ENCODE measurements around the gene PSMG1.
"Not testable (repeated sequence)": the region's sequence is repeated elsewhere in the genome, so short reads cannot be mapped to it uniquely, and the experiment has no call there.

Gene PSMG1

DNA sequence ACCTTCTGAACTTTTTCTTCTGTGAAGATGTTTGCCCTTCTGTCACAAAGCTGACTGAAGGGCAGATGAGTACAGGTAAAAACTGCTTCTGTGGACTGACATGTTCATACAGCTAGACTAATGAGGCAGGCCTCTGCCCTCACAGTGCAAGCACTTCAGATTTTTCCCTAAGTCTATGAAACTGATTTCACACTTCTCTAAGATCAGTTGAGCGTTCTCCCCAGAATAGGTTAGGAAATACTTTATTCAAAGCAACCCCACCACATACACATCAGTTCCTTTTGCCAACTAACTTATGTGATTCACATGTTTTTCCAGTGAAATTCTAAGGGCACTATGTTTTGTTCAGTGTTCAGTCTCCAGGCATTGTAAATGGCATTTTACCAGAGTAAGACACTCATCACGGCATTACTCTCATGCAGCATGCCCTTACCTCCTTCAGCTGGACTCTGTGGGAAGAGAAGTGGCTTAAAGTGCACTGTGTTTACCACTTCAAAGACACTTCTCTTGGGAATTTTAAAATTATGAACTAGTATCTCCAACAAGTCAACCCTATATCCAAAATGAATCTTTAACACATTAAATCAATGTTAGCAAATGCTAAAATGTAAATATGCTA lies 5.4 kb upstream of the PSMG1 start:
- DNase-seq (ENCODE audit: low read depth in 2 of 2) = no peak

DNA sequence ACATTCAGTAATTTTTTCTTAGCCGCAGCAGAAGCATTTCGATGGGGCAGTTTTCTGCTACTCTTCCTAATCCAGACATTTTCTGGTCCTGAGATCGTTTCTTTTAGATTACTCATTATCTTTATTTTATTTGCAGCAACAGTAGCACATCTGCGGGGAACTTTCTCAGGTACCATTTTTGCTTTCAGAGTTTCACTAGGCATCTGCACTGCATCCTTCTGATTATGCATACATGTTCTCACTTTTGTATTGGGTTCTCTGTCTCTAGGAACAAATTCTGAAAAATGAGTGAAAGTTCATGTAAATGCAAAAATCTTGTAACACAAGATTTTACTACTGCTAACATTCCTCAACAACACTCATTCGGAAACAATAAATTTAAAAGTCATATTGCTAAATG lies 3.9 kb upstream of the PSMG1 start:
- DNase-seq (ENCODE audit: low read depth in 2 of 2) = no peak

DNA sequence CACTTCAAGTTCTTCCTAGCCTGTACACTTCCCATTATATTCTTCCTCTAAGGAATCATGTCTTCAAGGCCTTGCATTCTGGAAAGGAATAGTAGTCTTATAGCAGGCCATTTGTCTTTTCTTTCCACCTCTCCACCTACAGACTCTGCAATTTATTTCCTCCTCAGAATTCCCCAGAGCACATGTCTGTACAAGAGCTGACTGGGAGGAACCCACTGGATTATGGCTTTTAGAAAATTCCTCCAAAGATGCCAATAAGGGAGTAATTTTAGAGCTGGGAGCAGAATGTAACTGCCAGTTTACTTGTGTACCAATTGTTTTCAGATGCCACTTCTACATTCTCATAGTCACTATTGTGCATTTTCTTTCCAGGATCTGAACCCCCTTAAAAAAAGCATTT lies 3.4 kb upstream of the PSMG1 start:
- DNase-seq (ENCODE audit: low read depth in 2 of 2) = no peak

DNA sequence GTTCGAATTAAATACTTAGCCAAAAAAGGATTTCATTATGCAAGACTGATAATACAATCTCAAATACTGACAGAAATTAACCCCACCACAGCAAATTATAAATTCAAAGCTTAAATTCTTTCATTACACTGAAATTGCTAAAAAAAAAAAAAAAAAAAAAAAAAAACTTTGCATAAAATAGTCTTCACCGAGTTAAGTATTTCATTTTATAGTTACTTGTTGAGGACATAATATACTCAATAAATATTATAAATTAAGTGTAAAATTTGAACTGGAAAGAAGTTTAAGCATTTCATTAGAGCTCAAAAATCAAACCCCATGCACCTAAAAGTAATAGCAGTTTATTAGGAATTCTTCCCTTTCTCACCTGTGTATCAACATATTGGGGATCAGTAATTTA lies 1.9 kb upstream of the PSMG1 start:
- no peak for DNase-seq (ENCODE audit: low read depth in 2 of 2)

DNA sequence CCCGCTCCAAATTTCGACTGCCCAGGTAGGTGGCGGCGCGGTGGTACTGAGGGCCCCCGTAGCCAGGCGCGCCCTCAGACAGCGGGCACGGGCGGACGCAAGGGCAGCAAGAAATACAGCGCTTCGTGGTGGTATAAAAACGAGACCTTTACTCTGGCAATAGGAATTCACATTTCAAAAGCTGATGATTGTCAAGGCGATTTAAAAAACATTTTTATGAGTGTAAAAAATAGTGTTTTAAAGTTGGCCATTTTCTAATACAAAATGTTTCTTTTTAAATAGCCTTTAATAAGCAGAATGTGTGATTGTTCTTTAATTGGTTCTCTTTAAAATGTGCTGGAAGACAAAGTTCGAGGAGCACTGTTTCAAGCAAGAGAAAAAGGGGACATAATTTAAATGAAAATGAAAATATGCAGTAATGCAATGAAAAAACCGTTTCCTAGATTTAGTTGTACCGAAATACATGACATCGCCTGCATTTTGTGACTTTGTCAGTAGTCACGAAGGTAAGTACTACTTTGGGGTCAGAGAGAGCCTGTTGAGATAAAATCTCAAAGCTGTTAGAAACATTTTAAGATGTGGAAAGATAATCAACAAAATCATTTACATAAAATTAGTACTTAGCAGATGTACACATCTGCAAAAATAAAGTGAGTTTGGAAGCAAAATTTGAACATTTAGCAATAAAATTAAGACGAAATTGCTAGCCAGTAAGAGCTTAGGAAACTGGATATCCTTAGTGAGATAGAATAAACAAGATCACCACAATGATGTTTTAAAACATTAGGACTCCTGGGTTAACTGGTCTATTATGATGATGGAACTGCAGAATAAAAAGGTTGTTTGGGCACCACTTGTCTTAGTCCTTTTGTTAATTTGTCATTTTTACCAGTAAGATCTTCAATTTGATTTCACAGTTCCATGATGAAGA lies 1.1 kb upstream of the PSMG1 start:
- no peak for DNase-seq (ENCODE audit: low read depth in 2 of 2)

DNA sequence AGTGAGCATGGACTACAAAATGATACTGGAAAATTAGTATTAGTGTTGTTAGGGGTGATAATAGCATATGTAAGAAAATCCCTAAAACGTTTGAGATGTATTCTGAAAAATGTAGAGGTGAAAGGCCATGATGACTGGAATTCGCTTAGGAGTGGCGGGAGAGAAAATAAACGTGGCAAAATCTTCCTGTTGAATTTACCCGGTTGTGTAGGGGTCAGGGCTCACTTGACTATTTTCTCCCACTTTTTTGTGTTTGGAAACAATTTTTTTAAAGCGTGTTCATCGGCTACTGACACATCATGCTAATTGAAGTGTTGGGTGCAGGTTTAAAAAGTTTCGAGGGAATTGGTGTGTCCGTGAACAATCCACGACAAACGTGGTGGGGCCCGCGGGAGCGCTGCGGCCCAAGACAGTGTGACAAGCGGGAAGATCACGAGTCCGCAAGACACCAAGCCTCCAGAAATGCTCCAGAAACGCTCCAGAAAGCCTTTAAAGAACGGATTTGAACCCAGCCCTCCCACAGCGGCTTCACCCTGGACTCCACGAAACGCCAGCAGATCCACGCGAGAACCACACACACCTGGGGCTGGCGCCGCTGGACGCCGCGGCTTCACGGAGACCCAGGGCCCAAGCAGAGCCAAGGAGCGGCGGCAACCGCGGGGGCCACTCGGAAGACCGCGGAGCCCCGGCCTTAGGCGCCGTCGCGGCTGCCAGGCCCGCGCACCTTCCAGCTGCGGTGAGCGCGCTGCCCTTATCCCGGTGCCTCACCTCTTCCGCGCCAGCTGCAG lies 573 bp downstream of the PSMG1 start:
- DNase-seq (ENCODE audit: low read depth in 2 of 2) = no peak

DNA sequence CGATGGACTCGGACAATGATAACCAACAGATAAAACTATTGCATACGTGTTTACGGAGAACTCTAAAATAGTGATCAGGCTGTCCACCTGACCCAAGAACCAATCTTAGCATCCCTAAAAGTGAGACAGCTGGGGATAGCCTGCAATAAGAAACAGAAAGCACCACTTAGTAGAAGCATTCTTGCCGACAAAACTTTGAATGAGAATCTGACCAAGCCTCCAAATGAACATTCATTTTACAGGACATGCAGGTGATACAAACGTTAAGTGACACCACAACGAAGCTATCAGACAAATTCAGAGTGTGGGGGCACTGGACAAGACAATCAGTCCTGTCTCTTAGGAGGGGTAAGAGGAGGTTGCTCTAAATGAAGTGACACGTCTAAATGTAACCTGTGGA lies 1.2 kb downstream of the PSMG1 start:
- no peak for DNase-seq (ENCODE audit: low read depth in 2 of 2)

DNA sequence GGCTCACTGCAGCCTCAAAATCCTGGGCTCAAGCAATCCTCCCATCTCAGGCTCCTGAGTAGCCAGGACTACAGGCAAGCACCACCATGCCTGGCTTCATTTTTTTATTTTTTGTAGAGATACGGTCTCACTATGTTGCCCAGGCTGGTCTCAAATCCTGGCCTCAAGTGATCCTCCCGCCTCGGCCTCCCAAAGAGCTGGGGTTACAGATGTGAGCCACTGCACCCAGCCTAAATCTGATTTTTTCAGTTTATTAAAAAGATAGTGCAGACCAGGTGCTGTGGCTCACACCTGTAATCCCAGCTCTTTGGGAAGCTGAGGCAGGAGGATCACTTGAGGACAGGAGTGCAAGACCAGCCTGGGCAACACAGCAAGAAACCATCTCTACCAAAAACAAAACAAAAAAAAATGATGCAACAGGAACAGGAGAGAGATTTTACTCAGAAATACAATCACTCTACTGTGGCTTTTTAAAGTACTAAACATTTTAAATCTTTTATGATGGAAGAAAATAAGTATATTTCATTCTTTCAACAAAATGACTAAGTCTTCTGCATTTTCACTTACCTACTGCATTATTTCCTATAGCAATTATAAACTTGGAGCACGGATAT lies 1.9 kb downstream of the PSMG1 start:
- DNase-seq (ENCODE audit: low read depth in 2 of 2) = no peak

DNA sequence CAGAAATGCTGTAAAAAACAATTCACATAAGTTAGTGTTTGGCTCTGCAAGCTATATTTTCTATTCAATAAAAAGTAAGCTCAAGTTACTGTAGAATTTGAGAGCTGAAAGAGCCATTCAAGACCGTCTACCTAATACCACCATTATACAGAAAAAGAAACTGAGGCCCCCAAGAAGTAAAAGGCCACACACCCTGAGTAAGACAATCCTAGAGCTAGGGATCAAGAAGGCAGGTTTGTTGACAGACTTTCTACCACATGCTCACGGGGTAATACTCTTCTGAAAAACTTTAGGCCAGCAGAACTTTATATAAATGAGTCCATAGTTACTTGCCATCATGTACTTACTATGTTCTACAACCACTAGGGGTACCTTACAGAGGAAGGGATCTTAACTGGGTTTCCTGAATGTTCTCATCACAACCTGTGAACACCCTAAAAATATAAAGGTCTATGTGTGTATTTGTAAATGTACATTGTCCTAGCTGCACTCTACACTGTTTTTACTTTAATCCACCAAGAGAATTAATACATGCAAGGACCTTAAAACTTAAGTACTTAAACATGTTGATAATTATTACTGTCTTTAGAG lies 2.7 kb downstream of the PSMG1 start:
- no peak for DNase-seq (ENCODE audit: low read depth in 2 of 2)

DNA sequence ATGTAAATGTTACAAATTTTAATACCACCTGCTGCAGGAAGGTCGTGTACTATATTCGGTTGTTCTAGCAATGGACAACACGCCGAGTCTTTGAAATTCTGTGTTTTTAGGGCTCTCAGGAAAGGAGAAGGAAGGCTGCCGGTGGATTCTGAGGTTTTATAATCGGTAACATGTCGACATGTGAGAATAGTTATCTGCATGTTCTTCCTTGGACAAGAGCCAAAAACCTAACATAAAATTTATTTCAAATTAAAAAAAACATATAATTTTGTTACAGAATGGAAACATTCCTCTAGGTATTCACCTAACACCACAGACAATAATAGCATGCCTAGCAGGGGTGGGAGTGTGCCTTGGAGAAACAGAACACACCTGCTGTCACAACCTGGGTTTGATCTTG lies 4.8 kb downstream of the PSMG1 start:
- DNase-seq (ENCODE audit: low read depth in 2 of 2) = no peak

DNA sequence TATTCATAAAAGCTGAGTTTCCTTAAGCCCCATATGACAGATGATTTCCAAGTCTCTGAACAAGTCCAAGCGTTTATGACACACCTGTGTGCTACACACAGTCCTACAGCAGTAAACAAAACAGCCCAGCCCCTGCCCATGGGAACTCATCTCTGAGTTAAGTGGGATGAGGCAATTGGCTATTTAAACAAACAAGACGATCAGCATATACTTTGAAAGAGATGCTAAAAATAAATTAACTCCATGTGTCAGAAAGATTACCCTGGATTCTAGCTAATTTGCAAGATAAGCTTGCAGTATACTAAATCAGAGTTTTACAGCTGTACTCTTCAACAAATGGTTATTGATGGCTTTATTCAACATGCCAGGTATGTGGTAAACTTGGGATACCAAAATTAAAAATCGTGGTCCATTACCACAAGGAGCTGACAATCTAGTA lies 7.0 kb downstream of the PSMG1 start:
- DNase-seq (ENCODE audit: low read depth in 2 of 2) = no peak

DNA sequence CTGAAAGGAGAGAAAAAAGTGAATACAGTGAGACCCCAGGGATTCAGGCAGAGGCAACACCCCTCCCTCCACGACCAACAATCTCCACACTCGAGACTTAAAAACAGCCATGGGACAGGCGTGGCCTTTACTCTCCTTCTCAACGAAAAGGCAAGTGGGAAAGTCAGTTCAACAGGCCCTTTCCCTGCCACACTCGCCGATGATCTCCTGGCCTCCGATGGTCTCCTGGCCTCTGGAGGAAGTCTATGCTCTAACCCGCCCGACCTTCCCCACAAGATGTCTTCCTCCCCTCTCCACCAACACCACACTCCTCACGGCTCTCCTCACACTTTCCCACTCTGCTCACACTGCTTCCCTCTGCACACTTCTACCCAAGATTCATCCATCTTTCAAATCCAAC lies 7.6 kb downstream of the PSMG1 start:
- no peak for DNase-seq (ENCODE audit: low read depth in 2 of 2)

DNA sequence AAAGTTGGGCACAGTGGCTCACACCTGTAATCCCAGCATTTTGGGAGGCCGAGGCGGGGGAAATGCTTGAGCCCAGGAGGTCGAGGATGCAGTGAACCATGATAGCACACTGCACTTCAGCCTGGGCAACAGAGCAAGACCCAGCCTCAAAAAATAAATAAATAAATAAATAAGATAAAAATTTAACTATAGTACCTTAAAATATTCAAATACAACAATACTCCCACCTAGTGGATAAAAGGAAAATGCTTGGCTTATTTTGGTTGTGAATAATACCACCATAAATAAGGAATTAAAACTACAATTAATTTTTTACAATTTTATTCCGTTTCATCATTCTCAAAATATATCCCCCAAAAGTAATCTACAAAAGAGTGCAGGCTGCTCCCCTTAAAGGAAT lies 8.1 kb downstream of the PSMG1 start:
- DNase-seq (ENCODE audit: low read depth in 2 of 2) = no peak

DNA sequence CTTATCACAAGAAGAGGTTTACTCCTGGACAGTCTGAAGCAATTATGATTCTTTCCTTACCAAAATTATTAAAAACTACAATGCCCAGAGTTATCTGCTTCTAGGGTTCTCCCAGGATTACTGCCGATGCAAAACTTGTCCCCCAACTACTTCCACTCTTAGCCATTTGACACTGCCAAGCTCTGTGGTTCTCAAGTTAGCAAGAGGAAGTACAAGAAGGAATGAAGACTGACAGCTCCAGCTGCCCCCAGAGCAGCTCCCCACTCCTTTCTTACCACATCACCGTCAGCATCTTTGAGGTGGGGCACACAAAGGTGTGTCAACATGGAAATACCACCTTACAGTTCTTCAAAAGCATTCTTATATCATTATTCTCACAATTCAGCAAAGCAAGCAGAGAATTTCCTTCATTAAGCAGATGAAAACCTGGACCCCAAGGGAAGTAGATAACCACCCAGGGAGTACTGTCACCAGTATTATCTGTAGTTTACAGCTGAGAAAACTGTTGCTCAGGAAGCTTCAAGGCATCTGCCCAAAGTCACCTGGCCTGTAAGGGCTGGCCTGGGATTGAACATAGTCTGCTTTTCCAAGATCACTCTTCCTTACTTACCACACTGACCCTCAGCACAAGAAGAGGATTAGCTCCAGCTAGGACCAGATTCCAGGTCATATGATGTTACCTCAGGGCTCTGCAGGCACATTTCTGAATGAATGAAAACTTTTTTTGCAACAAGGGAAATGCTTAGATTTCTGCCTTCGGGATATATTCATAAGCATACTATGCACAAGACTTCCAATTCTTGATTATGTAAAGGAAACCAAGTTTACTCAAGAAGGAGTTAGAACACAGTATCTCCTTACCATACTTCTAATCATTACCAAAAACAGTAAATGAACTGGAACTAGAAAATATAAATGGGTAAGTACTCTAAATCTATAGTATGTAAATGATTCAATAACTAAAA lies 9.3 kb downstream of the PSMG1 start:
- no peak for DNase-seq (ENCODE audit: low read depth in 2 of 2)

DNA sequence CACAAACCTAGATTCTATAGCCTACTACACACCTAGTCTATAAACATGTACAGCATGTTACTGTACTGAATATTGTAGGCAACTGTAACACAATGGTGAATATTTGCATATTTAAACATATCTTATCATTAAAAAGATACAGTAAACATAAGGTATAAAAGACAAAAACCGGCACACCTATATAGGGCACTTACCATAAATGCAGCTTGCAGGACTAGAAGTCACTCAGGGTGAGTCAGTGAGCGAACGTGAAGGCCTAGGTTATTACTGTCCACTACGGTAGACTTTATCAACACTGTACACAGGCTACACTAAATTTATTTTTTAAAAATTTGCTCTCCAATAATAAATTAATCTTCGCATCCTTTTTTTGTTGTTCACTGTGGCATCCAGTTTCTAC lies 13.3 kb downstream of the PSMG1 start:
- no peak for DNase-seq (ENCODE audit: low read depth in 2 of 2)

DNA sequence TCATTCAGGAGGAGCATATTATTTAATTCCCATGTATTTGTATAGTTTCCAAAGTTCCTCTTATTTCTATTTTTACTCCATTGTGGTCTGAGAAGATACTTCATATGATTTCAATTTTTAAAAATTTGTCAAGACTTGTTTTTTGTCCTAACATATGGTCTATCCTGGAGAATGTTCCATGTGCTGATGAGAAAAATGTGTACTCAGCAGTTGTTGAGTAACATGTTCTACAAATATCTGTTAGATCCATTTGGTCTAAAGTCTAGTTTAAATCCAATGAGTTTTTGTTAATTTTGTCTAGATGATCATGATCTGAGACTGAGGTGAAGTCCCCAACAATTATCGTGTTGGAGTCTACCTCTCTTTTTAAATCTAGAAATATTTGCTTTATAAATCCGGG lies 14.5 kb downstream of the PSMG1 start:
- DNase-seq (ENCODE audit: low read depth in 2 of 2) = no peak

DNA sequence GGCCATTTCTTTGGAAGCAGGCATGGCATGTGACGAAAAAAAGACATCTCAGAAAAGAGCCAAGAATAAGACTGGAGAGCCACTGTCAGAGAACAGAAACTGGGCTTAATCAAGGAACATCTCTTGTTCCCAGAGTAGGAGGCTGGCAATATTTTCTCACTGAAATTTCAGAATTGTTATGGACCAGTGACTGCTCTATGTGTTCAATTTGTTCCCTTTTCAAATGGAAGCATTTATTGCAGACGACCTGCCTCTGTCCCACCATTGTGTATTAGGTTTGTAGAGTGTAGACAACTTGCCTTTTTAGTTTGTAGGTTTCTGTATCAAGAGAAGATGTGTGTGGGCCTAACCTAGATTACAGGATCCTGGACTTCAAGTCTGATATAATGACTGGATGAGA lies 18.7 kb downstream of the PSMG1 start:
- DNase-seq (ENCODE audit: low read depth in 2 of 2) = no peak

DNA sequence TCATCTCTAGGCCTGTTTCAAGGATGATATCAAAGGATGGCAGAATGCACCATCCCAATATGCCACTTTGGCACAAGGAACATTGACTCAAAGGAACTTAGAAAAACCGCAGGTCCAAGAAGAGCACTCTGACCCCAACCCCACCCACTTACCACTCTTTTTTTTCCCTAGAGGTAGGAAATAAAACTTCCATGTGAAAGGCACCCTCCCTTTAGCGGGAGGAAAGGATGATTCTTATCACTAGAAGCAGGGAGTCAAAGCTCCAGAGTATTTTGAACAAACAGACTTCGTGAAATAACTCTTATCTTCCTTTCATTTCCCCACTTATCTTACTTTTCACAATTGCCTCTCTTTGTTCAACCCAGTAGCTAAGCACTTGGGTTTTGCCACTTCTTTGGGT lies 22.2 kb downstream of the PSMG1 start:
- no peak for DNase-seq (ENCODE audit: low read depth in 2 of 2)

DNA sequence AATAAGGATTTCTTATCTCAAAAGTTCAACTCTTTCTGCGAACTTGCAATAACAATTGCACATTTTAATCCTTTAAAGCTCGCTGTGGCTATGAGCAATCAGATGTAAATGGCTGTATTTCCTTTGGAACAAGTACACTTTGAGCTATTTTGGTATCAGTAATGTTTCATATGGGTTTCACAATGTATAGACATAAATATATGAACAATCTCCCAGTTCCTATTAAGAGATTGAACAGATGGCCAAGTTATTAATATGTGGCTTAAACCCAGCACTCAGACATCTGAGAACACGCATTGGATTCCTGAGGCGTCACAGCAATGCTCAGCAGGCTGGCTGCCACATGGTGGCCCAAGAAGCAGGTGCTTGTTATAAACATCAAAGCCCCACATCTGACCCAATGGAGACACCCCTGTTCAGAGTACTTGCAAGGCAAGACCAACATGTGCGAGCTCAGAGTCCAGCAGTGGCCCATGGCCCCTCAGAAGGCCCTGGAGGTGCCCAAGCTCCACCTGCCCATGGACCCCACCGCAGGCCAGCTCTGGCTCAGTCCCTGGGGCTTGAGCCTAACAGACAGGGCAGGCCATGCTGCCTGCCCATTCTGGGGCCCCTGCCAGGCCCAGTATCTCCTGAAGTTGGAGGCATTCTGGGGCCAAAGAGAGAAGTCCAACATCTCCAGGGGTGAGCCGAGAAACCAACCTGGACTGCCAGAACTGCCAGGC lies 23.7 kb downstream of the PSMG1 start:
- no peak for DNase-seq (ENCODE audit: low read depth in 2 of 2)

DNA sequence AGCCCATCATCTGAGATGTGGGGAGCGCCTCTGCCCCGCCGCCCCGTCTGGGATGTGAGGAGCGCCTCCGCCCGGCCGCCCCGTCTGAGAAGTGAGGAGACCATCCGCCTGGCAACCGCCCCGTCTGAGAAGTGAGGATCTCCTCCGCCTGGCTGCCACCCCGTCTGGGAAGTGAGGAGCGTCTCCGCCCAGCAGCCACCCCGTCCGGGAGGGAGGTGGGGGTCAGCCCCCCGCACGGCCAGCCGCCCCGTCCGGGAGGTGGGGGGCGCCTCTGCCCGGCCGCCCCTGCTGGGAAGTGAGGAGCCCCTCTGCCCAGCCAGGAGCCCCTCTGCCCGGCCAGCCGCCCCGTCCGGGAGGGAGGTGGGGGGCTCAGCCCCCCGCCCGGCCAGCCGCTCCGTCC lies 26.0 kb downstream of the PSMG1 start:
- DNase-seq (ENCODE audit: low read depth in 2 of 2) = not testable (repeated sequence)
